GM10266 (cell line): Measurements from ENCODE around the gene PLXNA3.

Experiments
- DNase-seq: peaks from one replicate; pipeline ENCODE4 v3.0.0; 2012; ENCODE audit errors: extremely low spot score
- TF ChIP-seq, protein P1 (sequence below): IDR thresholded peaks from 2 replicates; pipeline ENCODE4 v1.5.1; 2012; ENCODE audit warnings: mild to moderate bottlenecking, low read depth; ENCODE audit not compliant: control insufficient read depth, insufficient read depth; ENCODE audit errors: missing control alignments

The PLXNA3 gene

DNA sequence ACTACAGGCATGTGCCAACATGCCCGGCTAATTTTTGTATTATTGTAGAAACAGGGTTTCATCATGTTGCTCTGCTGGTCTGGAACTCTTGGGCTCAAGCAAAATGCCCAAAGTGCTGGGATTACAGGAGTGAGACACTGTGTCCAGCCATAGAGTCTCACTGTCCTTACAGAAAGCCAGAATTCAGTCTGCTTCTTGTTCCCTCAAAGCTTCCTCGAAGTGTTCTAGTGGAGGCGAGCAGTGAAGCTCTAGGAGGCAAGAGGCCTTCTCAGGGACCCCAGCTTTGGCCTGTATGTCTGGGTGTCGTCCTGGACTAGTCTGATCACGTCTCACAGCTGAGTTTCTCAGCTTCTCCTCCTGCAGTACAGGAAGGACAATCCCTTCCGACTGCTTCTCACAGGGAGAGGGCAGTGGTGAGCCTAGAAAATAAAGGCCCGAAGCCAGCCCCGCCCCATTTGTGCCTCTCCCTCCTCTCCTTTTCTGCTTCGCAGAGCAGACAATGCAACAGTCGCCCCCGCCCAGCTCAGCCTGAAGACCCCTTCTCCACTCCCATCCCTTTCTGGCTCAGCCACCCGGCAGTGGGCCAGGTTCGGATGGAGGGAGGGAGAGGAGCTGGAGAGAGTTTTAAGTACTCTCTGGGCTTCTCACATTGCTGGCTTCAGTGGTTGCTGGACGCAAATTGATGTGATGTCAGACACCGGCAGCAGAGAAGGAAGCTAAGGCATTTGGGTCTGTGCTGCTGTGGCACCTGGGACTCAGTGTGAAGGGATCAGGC is 69.0 kb downstream of the PLXNA3 start:
- TF ChIP-seq, protein P1, sequence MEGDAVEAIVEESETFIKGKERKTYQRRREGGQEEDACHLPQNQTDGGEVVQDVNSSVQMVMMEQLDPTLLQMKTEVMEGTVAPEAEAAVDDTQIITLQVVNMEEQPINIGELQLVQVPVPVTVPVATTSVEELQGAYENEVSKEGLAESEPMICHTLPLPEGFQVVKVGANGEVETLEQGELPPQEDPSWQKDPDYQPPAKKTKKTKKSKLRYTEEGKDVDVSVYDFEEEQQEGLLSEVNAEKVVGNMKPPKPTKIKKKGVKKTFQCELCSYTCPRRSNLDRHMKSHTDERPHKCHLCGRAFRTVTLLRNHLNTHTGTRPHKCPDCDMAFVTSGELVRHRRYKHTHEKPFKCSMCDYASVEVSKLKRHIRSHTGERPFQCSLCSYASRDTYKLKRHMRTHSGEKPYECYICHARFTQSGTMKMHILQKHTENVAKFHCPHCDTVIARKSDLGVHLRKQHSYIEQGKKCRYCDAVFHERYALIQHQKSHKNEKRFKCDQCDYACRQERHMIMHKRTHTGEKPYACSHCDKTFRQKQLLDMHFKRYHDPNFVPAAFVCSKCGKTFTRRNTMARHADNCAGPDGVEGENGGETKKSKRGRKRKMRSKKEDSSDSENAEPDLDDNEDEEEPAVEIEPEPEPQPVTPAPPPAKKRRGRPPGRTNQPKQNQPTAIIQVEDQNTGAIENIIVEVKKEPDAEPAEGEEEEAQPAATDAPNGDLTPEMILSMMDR = peak; percentile 51
- DNase-seq = peak; percentile 72
